Chondrocyte (in vitro differentiated cells): ENCODE measurements around the gene RAP1GAP2. TPM values are rescaled to one million over a fixed set of nuclear protein-coding genes. Genes with fewer than 3 reads are reported as not detected.

Experiments used
- DNase-seq: peaks from one replicate; pipeline ENCODE4 v3.0.0; 2021; ENCODE audit warnings: mixed read lengths, low spot score
- H3K27ac Mint-ChIP-seq: one replicate; pipeline ENCODE4 v1.8.0; 2021; ENCODE audit warnings: mild to moderate bottlenecking, moderate library complexity, mixed read lengths; ENCODE audit not compliant: unreplicated experiment
- H3K27me3 Mint-ChIP-seq: 2 replicates; pipeline ENCODE4 v1.8.0; 2021; ENCODE audit warnings: low read depth, mixed read lengths
- H3K36me3 Mint-ChIP-seq: 2 replicates; pipeline ENCODE4 v1.8.0; 2021; ENCODE audit warnings: low read depth, mixed read lengths
- H3K4me1 Mint-ChIP-seq: 2 replicates; pipeline ENCODE4 v1.8.0; 2021; ENCODE audit warnings: low read depth, mild to moderate bottlenecking, mixed read lengths
- H3K4me3 Mint-ChIP-seq: one replicate; pipeline ENCODE4 v1.8.0; 2021; ENCODE audit warnings: mild to moderate bottlenecking, moderate library complexity, mixed read lengths; ENCODE audit not compliant: unreplicated experiment
- H3K9me3 Mint-ChIP-seq: 2 replicates; pipeline ENCODE4 v1.8.0; 2021; ENCODE audit warnings: low read depth, mixed read lengths
- total RNA-seq: library from RNA; stranded (reverse); gene quantifications from 3 replicates; pipeline ENCODE4 v1.2.1, GENCODE V29; 2021
- TF ChIP-seq, protein P1 (sequence below): fragments of 200-600 bp; sonication (generic); IDR thresholded peaks from 2 replicates; pipeline ENCODE4 v1.5.0; 2021; ENCODE audit warnings: antibody characterized with exemption, mild to moderate bottlenecking, moderate library complexity

Gene RAP1GAP2
- total RNA-seq, 1 donor from 2014 or later = 3.4 TPM

DNA sequence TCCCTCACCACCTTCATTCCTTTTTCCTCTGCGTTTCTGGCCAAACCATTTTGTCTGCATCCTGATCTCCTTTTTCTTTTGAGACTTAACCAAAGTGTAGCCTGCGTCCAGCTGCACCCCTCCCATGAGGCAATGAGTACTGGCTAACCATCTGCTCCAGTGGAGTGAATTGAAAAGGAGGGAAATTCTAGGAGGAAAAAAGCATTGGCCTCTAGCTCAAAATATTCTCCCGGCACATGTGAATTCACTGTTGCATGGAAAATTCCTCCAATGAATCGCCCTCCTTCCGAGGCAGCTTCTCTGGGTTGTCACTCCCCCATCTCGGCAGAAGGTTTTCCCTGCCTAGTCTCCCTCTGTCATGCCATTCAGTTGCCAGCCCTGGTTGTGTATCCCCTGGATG, 5.6 kb downstream of the RAP1GAP2 start:
- Mint-ChIP-seq H3K27me3 (peaks cover 47% of the 10 kb centered on the region), H3K4me3 (no peak overlapping the region), H3K4me1 (no peaks in the 10 kb centered on the region), H3K36me3 (no peaks in the 10 kb centered on the region), H3K27ac (no peak overlapping the region), H3K9me3 (no peaks in the 10 kb centered on the region)
- TF ChIP-seq, protein P1, sequence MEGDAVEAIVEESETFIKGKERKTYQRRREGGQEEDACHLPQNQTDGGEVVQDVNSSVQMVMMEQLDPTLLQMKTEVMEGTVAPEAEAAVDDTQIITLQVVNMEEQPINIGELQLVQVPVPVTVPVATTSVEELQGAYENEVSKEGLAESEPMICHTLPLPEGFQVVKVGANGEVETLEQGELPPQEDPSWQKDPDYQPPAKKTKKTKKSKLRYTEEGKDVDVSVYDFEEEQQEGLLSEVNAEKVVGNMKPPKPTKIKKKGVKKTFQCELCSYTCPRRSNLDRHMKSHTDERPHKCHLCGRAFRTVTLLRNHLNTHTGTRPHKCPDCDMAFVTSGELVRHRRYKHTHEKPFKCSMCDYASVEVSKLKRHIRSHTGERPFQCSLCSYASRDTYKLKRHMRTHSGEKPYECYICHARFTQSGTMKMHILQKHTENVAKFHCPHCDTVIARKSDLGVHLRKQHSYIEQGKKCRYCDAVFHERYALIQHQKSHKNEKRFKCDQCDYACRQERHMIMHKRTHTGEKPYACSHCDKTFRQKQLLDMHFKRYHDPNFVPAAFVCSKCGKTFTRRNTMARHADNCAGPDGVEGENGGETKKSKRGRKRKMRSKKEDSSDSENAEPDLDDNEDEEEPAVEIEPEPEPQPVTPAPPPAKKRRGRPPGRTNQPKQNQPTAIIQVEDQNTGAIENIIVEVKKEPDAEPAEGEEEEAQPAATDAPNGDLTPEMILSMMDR = no peak
- DNase-seq = no peak

DNA sequence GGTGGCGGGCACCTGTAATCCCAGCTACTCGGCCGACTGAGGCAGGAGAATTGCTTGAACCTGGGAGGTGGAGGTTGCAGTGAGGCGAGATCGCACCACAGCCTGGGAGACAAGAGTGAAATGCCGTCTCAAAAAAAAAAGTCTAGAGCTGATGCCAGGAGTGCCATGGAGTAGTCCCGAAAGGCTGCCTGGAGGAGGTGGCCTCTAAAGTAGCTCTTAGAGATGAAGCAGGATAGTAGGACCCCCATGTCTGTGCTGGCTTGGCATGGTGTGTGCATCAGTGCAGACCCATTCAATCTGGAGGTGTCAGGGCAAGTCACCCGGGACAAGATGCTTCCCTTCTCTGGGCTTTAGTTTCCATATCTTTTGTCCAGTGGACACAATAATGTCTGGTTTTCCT, 6.3 kb downstream of the RAP1GAP2 start:
- no peak for DNase-seq
- H3K27ac Mint-ChIP-seq = no peak overlapping the region
- H3K27me3 Mint-ChIP-seq = peaks cover 49% of the 10 kb centered on the region
- no peaks in the 10 kb centered on the region for H3K36me3 Mint-ChIP-seq
- no peaks in the 10 kb centered on the region for H3K4me1 Mint-ChIP-seq
- TF ChIP-seq, protein P1 = no peak
- no peaks in the 10 kb centered on the region for H3K9me3 Mint-ChIP-seq
- no peak overlapping the region for H3K4me3 Mint-ChIP-seq

DNA sequence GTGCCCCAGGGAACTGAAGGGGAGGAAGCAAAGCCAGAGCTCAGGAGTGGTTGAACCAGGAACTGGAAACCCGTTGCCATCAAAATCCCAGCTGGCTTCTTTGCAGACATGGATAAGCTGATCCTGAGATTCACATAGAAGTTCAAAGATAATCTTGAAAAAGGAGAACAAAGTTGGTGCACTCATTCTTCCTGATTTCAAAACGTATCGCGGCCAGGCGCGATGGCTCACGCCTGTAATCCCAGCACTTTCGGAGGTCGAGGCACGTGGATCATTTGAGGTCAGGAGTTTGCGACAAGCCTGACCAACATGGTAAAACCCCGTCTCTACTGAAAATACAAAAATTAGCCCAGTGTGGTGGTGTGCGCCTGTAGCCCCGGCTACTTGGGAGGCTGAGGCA, 7.1 kb downstream of the RAP1GAP2 start:
- no peaks in the 10 kb centered on the region for H3K9me3 Mint-ChIP-seq

DNA sequence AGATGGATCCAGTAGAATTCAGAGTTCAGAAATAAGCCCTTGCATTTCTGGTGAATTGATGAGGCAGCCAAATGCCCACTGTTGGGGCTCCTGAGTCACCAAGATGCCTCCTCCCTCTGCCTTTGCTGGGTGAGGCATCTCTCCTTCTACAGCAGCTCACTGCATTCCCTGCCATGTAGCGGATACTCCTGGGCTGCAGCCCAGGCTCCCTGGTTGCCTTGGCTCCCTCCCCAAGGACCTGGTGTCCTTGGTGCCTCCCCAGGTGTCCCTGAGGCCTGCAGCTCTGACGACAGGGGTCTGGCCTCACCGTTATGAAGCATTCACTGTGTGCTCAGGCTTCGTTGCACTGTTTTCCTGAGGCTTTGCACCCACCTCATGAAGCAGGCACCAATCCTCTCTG, 7.7 kb downstream of the RAP1GAP2 start:
- TF ChIP-seq, protein P1 = no peak
- no peaks in the 10 kb centered on the region for H3K36me3 Mint-ChIP-seq
- H3K4me3 Mint-ChIP-seq = no peak overlapping the region
- H3K4me1 Mint-ChIP-seq = no peaks in the 10 kb centered on the region
- DNase-seq = no peak
- H3K27ac Mint-ChIP-seq = no peak overlapping the region
- H3K9me3 Mint-ChIP-seq = no peaks in the 10 kb centered on the region
- H3K27me3 Mint-ChIP-seq = peaks cover 41% of the 10 kb centered on the region

More for the DNA sequence above, 7.1 kb downstream of the RAP1GAP2 start:
- Mint-ChIP-seq H3K27me3 (peaks cover 43% of the 10 kb centered on the region), H3K36me3 (no peaks in the 10 kb centered on the region), H3K4me1 (no peaks in the 10 kb centered on the region), H3K27ac (no peak overlapping the region), H3K4me3 (no peak overlapping the region)
- no peak for DNase-seq
- TF ChIP-seq, protein P1 = no peak

DNA sequence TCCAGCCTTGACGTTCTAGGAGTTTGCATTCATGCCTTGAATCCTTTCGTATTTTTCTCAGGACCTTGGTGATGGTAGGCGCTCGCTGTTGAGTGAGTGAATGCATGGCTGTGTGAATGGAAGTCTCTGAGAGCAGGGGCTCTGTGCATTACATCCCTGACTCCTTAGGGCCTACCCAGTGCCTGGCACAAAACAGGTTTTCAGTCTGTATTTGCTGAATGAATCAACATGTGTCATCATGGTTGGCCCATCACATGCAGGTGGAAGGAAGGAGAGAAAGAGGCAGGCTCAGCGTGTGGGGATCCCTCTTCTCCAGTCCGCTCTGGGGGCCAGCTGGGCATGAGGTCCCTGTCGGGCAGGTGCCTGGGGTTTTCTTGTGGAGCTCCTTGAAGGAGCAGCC, 8.7 kb downstream of the RAP1GAP2 start:
- TF ChIP-seq, protein P1 = no peak
- Mint-ChIP-seq H3K27ac (no peak overlapping the region), H3K27me3 (peaks cover 34% of the 10 kb centered on the region), H3K4me1 (no peaks in the 10 kb centered on the region), H3K9me3 (no peaks in the 10 kb centered on the region), H3K36me3 (no peaks in the 10 kb centered on the region), H3K4me3 (no peak overlapping the region)
- no peak for DNase-seq
